NT2/D1 (cell line): ENCODE data around the gene CSH2.

Experiments
- SUZ12 ChIP-seq: IDR thresholded peaks from 2 replicates; pipeline ENCODE4 v1.6.1; 2011; ENCODE audit not compliant: insufficient read length, insufficient read depth; ENCODE audit errors: extremely low read depth
- ZNF274 ChIP-seq: IDR thresholded peaks from 2 replicates; pipeline ENCODE4 v1.6.1; 2011; ENCODE audit warnings: mild to moderate bottlenecking, low read depth, low read length

DNA sequence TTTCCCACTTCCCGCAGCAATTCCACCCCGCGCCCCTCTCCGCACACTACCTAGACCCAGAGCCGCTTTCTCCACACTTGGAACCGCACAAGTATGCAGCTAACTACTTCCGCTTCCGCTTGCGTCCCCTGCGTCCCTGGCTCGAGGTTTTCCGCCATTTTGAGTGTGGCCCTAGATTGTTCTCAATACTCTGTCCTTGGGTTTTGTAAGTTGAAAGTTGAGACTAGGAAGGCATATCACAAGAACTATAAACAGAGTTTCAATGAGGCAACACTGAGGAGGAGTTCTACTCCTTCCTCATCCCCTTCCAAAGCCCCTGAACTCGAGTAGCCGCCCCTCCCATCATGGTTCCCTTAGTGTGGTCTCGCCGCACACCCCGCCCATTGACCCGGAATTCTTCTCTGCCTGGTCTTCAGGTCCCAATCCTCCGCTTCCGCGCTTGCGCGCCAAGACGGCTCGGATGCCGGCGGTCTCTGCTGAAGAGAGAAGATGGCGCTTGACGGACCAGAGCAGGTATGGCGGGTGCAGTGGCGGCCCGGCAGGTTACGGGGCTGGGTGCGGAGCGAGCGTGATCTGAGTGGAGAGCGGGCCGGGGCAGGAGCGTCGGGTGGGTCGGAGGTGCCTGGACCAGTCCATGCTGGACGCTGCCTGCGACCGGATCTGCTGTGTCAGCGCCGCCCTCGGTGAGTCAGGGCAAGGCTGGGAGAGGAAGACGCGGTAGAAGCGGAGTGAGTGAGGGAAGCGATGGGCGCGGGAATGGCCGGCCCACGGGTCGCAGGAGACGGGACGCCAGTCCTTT, 46.3 kb downstream of the CSH2 start, which contains the start of the genes FTSJ3 and PSMC5:
- TF ChIP-seq SUZ12: no peak
- TF ChIP-seq ZNF274: no peak
